ENCODE measurements around the gene TESK2.
A peak's percentile ranks its signal among the peaks of the same experiment; 100 is the strongest.

The TESK2 gene

DNA sequence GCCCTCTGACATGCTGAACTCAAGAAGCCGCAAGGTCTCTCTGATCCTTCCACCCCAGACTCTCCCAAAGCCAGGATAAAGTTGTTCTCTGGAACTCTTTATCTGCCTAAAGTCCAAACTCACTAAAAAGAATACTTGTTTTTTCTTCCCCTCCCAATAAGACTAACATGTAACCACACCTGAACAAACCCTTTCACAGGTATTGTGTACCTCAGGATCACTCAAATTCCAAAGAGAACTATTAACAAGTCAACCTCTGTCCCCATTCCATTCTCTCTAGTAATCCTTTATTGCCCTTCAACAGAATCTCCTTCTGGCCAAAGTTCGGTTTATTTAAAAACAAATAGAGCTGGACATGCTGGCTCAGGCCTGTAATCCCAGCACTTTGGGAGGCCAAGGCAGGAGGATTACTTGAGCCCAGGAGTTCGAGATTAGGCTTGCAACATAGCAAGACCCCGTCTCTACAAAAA, 155.1 kb downstream of the TESK2 start:
- H3K27me3 ChIP-seq (ENCODE audit: control insufficient read depth in 1 of 2, insufficient read depth in 2 of 2, low read length in 2 of 2): no peaks in the 10 kb centered on the region
- H3K9ac ChIP-seq (ENCODE audit: low read length in 2 of 2): no peak overlapping the region
- no peak overlapping the region for H3K27ac ChIP-seq (ENCODE audit: low read length)
- H3K4me3 ChIP-seq (ENCODE audit: low read length in 2 of 2): no peak overlapping the region
- H3K4me1 ChIP-seq (ENCODE audit: control insufficient read depth, insufficient read depth, low read length): peaks cover 9% of the 10 kb centered on the region
- peaks cover 20 to 32% of the 10 kb centered on the region in 2 donors for H3K36me3 ChIP-seq (ENCODE audit: control insufficient read depth in 2 of 2, insufficient read depth in 2 of 2, low read length in 2 of 2)
- H3K9me3 ChIP-seq (ENCODE audit: control insufficient read depth in 2 of 2, low read length in 2 of 2): no peaks in the 10 kb centered on the region

DNA sequence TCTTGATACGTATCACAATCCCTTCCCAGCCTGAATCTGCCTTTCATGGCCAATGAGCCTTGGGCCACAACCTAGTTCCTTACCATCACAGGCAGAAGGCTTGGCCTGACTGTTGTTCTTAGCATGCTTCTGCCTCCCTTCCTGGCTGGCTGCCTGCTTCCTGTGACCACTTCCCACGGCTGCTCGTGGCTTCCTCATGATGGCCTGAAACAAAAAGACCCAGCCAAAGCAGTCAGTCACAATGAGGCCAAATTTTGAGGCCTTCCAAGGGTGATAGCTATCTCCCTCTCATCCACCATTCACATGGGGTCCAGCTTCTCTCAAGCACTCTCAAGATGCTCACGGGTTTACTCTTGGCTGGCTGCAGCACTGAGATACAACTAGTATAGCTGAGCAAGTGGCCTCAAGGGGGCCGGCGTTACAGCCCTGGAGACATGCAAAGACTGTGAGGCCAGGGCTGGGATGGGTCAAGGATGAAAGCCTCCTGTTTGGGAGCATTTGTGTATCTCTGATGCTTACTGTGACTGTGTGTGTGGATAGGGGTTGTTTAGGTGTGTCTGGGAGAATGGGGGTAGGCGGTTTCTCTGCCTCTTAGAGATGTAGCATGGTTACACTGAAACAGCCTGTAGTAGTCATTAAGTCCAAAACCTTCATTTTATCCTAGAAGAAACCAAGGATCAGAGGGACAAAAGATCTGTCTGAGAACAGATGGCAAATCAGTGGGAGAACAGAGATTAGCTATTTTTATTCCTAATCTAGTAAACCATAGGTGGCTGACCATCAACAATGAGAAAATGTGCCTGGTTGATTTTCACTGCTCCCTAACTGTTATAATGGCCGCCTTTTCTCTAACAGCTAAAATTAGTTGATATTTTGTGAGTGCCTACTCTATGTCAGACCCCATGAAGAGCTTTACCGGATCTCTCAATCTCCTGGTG, 156.4 kb downstream of the TESK2 start:
- Histone ChIP-seq H3K27me3 (ENCODE audit: control insufficient read depth in 1 of 2, insufficient read depth in 2 of 2, low read length in 2 of 2) (no peaks in the 10 kb centered on the region), H3K4me3 (ENCODE audit: low read length in 2 of 2) (no peak overlapping the region), H3K27ac (ENCODE audit: low read length) (no peak overlapping the region), H3K36me3 (ENCODE audit: control insufficient read depth in 2 of 2, insufficient read depth in 2 of 2, low read length in 2 of 2) (peaks cover 20 to 34% of the 10 kb centered on the region in 2 donors), H3K9ac (ENCODE audit: low read length in 2 of 2) (no peak overlapping the region), H3K9me3 (ENCODE audit: control insufficient read depth in 2 of 2, low read length in 2 of 2) (no peaks in the 10 kb centered on the region), H3K4me1 (ENCODE audit: control insufficient read depth, insufficient read depth, low read length) (peaks cover 5% of the 10 kb centered on the region)

DNA sequence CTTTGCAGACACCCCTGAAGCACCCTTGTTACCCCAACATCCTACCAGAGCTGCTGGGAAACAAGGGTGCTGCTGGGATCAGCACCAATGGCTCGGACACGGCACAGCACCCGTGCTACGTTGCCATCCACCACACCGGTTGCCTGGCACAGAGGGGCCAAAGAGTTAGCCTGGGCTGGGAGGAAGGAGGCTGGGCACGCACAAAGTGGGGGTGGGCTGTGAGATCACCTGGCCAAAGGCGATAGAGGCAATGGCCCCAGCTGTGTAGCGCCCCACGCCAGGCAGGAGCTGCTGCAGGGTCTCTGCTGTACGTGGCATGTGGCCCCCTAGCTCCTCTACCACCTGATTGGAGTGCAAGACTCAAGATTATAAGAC, 158.6 kb downstream of the TESK2 start:
- no peak overlapping the region for H3K4me3 ChIP-seq (ENCODE audit: low read length in 2 of 2)
- H3K27ac ChIP-seq (ENCODE audit: low read length): no peak overlapping the region
- H3K36me3 ChIP-seq (ENCODE audit: control insufficient read depth in 2 of 2, insufficient read depth in 2 of 2, low read length in 2 of 2): peaks cover 20 to 39% of the 10 kb centered on the region in 2 donors
- H3K9me3 ChIP-seq (ENCODE audit: control insufficient read depth in 2 of 2, low read length in 2 of 2): no peaks in the 10 kb centered on the region
- peaks cover 0 to 1% of the 10 kb centered on the region in 2 donors for H3K27me3 ChIP-seq (ENCODE audit: control insufficient read depth in 1 of 2, insufficient read depth in 2 of 2, low read length in 2 of 2)
- peaks cover 3% of the 10 kb centered on the region for H3K4me1 ChIP-seq (ENCODE audit: control insufficient read depth, insufficient read depth, low read length)
- no peak overlapping the region for H3K9ac ChIP-seq (ENCODE audit: low read length in 2 of 2)

DNA sequence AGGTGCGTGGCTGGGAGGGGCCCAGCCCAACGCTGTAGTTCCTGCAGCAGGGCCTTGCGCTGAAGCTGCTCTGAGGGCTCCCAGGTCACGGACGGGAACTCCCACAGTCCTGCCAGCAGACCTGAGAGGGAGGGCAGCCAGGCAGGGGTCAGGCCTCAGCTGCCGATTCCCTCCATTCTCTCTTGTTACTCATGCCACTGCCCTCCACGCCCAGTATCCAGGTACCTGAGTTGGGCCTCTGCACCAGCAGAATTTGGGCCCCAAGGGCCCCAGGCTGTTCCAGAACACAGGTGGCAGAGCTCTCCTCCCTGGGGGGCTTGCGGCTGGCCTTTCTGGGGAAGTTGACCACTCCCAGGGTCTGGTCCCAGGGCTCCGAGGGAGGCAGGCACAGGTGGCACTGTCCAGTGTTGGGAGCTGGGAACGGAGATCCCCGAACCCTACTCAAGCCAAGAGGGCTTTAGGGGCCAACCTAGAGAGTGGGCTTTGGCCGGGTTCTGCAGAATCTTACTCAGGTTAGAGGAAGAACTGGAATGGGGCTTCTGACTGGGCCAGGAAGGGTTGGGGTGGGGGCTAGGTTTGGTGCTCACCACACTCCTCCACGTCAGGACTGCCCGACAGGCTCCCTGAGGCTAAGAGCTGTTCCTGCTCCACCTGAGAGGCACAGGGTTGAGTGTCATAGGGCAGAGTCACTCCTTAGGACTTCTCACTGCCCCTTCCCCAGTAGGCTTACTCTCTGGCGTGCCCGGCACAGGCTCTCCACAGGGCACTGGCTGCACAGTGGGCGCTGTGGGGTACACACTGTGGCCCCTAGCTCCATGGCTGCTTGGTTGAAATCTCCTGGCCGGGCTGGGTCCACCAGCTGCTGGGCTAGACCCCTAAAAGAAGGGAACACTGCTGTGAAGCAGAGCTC, 159.3 kb downstream of the TESK2 start:
- Histone ChIP-seq H3K27me3 (ENCODE audit: control insufficient read depth in 1 of 2, insufficient read depth in 2 of 2, low read length in 2 of 2) (peaks cover 0 to 4% of the 10 kb centered on the region in 2 donors), H3K27ac (ENCODE audit: low read length) (no peak overlapping the region), H3K9me3 (ENCODE audit: control insufficient read depth in 2 of 2, low read length in 2 of 2) (no peaks in the 10 kb centered on the region), H3K9ac (ENCODE audit: low read length in 2 of 2) (no peak overlapping the region), H3K4me3 (ENCODE audit: low read length in 2 of 2) (no peak overlapping the region), H3K4me1 (ENCODE audit: control insufficient read depth, insufficient read depth, low read length) (peaks cover 9% of the 10 kb centered on the region), H3K36me3 (ENCODE audit: control insufficient read depth in 2 of 2, insufficient read depth in 2 of 2, low read length in 2 of 2) (peaks cover 20 to 39% of the 10 kb centered on the region in 2 donors)

DNA sequence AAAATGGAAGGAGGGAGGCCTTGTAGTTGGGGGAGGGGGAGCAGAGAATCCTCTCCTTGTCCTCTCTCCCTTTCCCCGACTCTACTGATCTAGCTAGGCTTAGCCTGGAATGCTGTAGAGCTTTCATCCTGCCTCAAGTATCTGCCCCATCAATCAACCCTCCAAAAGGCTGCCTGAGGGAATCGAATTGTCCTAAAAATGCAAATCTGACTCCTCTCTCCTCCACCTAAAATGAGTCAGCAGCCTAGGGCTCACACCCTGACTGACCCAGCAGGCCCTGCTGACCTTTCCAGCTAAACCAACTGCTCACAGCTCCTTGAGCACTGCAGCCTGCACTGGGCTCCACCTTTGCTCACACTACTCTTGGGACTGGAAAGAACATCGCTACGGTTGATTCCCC, 161.5 kb downstream of the TESK2 start:
- Histone ChIP-seq H3K4me3 (ENCODE audit: low read length in 2 of 2) (no peak overlapping the region), H3K4me1 (ENCODE audit: control insufficient read depth, insufficient read depth, low read length) (peaks cover 15% of the 10 kb centered on the region), H3K27me3 (ENCODE audit: control insufficient read depth in 1 of 2, insufficient read depth in 2 of 2, low read length in 2 of 2) (peaks cover 0 to 4% of the 10 kb centered on the region in 2 donors), H3K9ac (ENCODE audit: low read length in 2 of 2) (no peak overlapping the region), H3K27ac (ENCODE audit: low read length) (no peak overlapping the region), H3K36me3 (ENCODE audit: control insufficient read depth in 2 of 2, insufficient read depth in 2 of 2, low read length in 2 of 2) (peaks cover 20 to 39% of the 10 kb centered on the region in 2 donors), H3K9me3 (ENCODE audit: control insufficient read depth in 2 of 2, low read length in 2 of 2) (no peaks in the 10 kb centered on the region)

DNA sequence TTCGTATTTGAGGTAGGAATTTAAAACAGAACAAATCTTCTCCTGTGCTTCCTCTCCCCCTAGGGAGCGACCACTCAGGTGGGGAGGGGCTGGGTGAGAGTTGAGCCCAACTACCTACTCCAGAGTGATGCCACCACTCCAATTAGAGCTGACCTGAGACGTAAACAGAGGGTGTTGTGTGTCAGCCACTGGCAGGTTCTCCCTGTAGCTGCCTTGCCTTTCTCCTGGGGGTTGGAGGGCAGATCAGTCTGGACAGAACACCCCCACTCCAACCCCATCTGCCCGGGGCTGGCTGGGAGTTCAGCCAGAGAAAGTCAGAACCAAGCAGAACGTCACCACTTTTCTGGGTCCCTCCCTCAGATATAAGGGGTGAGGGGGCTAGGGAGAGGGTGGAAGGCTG, 162.3 kb downstream of the TESK2 start:
- Histone ChIP-seq H3K9ac (ENCODE audit: low read length in 2 of 2) (no peak overlapping the region), H3K27me3 (ENCODE audit: control insufficient read depth in 1 of 2, insufficient read depth in 2 of 2, low read length in 2 of 2) (peaks cover 0 to 4% of the 10 kb centered on the region in 2 donors), H3K4me1 (ENCODE audit: control insufficient read depth, insufficient read depth, low read length) (peaks cover 15% of the 10 kb centered on the region), H3K36me3 (ENCODE audit: control insufficient read depth in 2 of 2, insufficient read depth in 2 of 2, low read length in 2 of 2) (peaks cover 14 to 31% of the 10 kb centered on the region in 2 donors), H3K9me3 (ENCODE audit: control insufficient read depth in 2 of 2, low read length in 2 of 2) (no peaks in the 10 kb centered on the region), H3K27ac (ENCODE audit: low read length) (no peak overlapping the region), H3K4me3 (ENCODE audit: low read length in 2 of 2) (no peak overlapping the region)

DNA sequence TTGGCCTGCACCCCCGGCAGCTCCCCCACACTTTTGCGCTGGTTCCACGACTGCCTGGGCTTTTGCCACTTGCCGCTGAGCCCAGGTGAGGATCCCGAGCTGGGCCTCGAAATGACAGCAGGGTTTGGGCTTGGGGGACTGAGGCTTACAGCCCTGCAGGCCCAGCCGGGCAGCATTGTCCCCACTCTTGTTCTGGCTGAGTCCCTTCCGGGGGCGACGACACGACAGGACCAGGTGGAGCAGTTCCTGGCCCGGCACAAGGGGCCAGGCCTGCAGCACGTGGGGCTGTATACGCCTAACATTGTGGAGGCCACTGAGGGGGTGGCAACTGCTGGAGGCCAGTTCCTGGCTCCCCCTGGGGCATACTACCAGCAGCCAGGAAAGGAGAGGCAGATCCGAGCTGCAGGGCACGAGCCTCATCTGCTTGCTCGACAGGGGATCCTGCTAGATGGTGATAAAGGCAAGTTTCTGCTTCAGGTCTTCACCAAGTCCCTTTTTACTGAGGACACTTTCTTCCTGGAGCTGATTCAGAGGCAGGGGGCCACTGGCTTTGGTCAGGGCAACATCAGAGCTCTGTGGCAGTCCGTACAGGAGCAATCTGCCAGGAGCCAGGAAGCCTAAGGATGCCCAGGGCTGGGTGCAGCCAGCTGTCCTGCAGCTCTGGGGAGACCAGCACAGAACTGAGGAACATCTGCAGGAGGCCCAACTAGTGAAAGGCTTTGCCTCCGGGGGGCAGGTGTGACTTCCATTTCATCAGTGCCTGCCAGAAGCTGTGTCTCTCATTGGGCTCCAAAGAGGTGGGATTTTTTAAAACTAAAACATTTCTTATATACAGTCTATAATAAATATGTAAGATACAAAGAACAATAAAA, 163.1 kb downstream of the TESK2 start:
- H3K4me3 ChIP-seq (ENCODE audit: low read length in 2 of 2): peak overlapping the region in 1 of 2 donors; percentile 76
- H3K27me3 ChIP-seq (ENCODE audit: control insufficient read depth in 1 of 2, insufficient read depth in 2 of 2, low read length in 2 of 2): peaks cover 0 to 4% of the 10 kb centered on the region in 2 donors
- H3K36me3 ChIP-seq (ENCODE audit: control insufficient read depth in 2 of 2, insufficient read depth in 2 of 2, low read length in 2 of 2): peaks cover 7 to 23% of the 10 kb centered on the region in 2 donors
- H3K27ac ChIP-seq (ENCODE audit: low read length): no peak overlapping the region
- H3K9ac ChIP-seq (ENCODE audit: low read length in 2 of 2): no peak overlapping the region
- H3K4me1 ChIP-seq (ENCODE audit: control insufficient read depth, insufficient read depth, low read length): peaks cover 15% of the 10 kb centered on the region
- H3K9me3 ChIP-seq (ENCODE audit: control insufficient read depth in 2 of 2, low read length in 2 of 2): no peaks in the 10 kb centered on the region

DNA sequence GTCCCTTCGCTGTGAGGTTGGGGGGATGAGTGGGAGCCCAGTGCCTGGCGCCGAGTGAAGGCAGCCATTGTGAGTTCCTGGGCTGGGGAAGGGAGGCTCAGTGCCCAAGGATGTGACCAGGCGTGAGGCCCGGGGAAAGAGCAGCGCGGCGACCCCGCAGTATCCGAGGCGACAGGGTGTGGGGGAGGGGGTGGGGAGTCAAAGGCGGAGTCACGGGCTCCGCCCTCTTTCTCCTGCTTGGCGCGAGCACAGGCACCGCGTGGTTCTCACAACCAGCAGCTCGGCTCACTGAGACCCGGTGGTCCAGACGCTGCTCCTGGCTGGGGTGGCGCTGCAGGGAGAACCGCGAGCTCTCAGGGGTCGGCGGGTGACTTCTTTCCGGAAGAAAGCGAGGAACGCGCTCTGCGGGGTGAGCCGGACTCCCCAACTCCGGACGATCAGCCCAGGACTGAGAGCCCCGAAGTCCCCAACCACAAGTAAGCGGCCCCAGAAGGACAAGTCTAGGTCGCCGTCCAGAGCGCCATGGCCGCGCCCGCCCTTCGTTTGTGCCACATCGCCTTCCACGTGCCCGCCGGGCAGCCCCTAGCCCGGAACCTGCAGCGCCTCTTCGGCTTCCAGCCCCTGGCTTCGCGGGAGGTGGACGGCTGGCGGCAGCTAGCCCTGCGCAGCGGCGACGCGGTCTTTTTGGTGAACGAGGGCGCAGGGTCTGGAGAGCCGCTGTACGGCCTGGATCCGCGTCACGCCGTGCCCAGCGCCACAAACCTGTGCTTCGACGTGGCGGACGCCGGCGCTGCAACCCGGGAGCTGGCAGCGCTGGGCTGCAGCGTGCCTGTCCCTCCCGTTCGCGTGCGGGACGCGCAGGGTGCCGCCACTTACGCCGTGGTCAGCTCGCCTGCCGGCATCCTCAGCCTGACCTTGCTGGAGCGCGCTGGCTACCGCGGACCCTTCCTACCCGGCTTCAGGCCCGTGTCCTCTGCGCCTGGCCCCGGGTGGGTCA, 164.0 kb downstream of the TESK2 start, which contains the start of gene HPDL:
Gene HPDL, plus strand, starts transcription at position 269 of the 997 bp plus-strand sequence. Its CDS starts 254 bp downstream, at position 523.
- peak within 1 kb of the TSS; percentile 29 to 31 for H3K9ac ChIP-seq (ENCODE audit: low read length in 2 of 2)
- no peak within 1 kb of the TSS for H3K27ac ChIP-seq (ENCODE audit: low read length)
- peaks cover 2 to 14% of the 10 kb centered on the region in 2 donors for H3K36me3 ChIP-seq (ENCODE audit: control insufficient read depth in 2 of 2, insufficient read depth in 2 of 2, low read length in 2 of 2)

DNA sequence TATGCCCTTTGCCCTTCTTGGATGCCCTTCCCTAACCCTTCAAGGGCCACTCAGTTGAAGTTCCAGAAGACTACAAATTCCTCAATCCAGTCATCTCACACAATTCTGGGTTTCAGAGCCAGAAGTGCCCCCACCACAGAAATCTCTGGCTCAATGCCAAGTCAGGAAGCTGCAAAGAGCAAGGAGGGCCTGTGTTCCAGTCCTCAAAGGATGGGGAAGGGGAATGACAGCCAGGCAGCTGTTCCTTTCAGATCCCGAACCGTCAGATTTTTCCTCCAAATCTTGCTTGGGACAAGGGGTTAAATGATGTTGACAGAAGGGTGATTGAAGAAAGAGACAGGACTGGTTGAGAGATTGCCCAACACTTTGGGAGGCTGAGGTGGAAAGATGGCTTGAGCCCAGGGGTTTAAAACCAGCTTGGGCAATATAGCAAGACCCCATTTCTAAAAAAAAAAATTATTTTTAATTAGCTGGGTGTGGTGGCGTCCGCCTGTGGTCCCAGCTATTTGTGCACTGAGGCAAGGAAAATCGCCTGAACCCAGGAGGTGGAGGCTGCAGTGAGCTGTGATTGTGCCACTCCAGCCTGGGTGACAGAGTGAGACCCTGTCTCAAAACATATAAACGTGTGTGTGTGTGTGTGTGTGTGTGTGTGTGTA, 165.0 kb downstream of the TESK2 start:
- peaks cover 0 to 4% of the 10 kb centered on the region in 2 donors for H3K27me3 ChIP-seq (ENCODE audit: control insufficient read depth in 1 of 2, insufficient read depth in 2 of 2, low read length in 2 of 2)
- no peaks in the 10 kb centered on the region for H3K9me3 ChIP-seq (ENCODE audit: control insufficient read depth in 2 of 2, low read length in 2 of 2)
- peaks cover 15% of the 10 kb centered on the region for H3K4me1 ChIP-seq (ENCODE audit: control insufficient read depth, insufficient read depth, low read length)
- H3K36me3 ChIP-seq (ENCODE audit: control insufficient read depth in 2 of 2, insufficient read depth in 2 of 2, low read length in 2 of 2): peaks cover 0 to 8% of the 10 kb centered on the region in 2 donors
- peak overlapping the region in 1 of 2 donors; percentile 59 for H3K4me3 ChIP-seq (ENCODE audit: low read length in 2 of 2)
- no peak overlapping the region for H3K9ac ChIP-seq (ENCODE audit: low read length in 2 of 2)
- H3K27ac ChIP-seq (ENCODE audit: low read length): no peak overlapping the region

More for the DNA sequence above, 164.0 kb downstream of the TESK2 start, which contains the start of gene HPDL:
- H3K4me3 ChIP-seq (ENCODE audit: low read length in 2 of 2): peak within 1 kb of the TSS; percentile 59 to 76
- no peaks in the 10 kb centered on the region for H3K9me3 ChIP-seq (ENCODE audit: control insufficient read depth in 2 of 2, low read length in 2 of 2)
- peaks cover 0 to 4% of the 10 kb centered on the region in 2 donors for H3K27me3 ChIP-seq (ENCODE audit: control insufficient read depth in 1 of 2, insufficient read depth in 2 of 2, low read length in 2 of 2)
- H3K4me1 ChIP-seq (ENCODE audit: control insufficient read depth, insufficient read depth, low read length): peaks cover 15% of the 10 kb centered on the region

Measured in stomach smooth muscle (tissue), 2 donors.